Calu3 (cell line): ENCODE measurements around the gene HMGB1. TPM values are rescaled to one million over a fixed set of nuclear protein-coding genes. Genes with fewer than 3 reads are reported as not detected.

Experiments
- BruUV-seq: library from RNA; stranded (reverse); fragments of 400-500 nt; replicated peaks from 2 replicates; lab custom pipeline; 2021; lab: Mats Ljungman, UMichigan
- CTCF ChIA-PET: fragments of 300-600 bp; sonication (Branson Sonifier 250); formaldehyde crosslinking; loops from one replicate; lab custom pipeline; 2022; ENCODE audit warnings: antibody characterized with exemption; lab: Charles Lee
- DNase-seq: peaks from one replicate; pipeline ENCODE4 v3.0.0; 2022
- H3K27ac Mint-ChIP-seq: one replicate; pipeline ENCODE4 v1.8.0; 2022; ENCODE audit warnings: mixed read lengths; ENCODE audit not compliant: unreplicated experiment
- H3K27me3 Mint-ChIP-seq: one replicate; pipeline ENCODE4 v1.8.0; 2022; ENCODE audit warnings: mixed read lengths; ENCODE audit not compliant: unreplicated experiment
- H3K36me3 Mint-ChIP-seq: one replicate; pipeline ENCODE4 v1.8.0; 2022; ENCODE audit warnings: mild to moderate bottlenecking, moderate library complexity, mixed read lengths; ENCODE audit not compliant: insufficient read depth, unreplicated experiment
- H3K4me1 Mint-ChIP-seq: one replicate; pipeline ENCODE4 v1.8.0; 2022; ENCODE audit warnings: mild to moderate bottlenecking, low read depth, mixed read lengths; ENCODE audit not compliant: unreplicated experiment
- H3K4me3 Mint-ChIP-seq: one replicate; pipeline ENCODE4 v1.8.0; 2022; ENCODE audit warnings: mild to moderate bottlenecking, low read depth, moderate library complexity, mixed read lengths; ENCODE audit not compliant: unreplicated experiment
- H3K9me3 Mint-ChIP-seq: one replicate; pipeline ENCODE4 v1.8.0; 2022; ENCODE audit warnings: low read depth, mixed read lengths; ENCODE audit not compliant: unreplicated experiment
- CTCF ChIP-seq: fragments of 200-600 bp; IDR thresholded peaks from one replicate; pipeline ENCODE4 v1.8.0; 2022; ENCODE audit warnings: antibody characterized with exemption; ENCODE audit not compliant: unreplicated experiment
- intact Hi-C: fragments of 100-400 bp; cut with micrococcal nuclease; formaldehyde crosslinking; loops from one replicate; pipeline ENCODE4 v1.10.0; 2022; ENCODE audit not compliant: unreplicated experiment
- total RNA-seq: library from RNA; stranded (reverse); gene quantifications from 2 replicates; pipeline ENCODE4 v1.2.3, GENCODE V29; 2022

HMGB1 gene
- total RNA-seq, 1 experiment from 2014 or later = 410 TPM

GRCh38 chr13:30477346-30478195 is 11.8 kb upstream of the HMGB1 start:
- no TSS peak for BruUV-seq
- Mint-ChIP-seq H3K4me3 (no peak overlapping the region), H3K4me1 (peaks cover 15% of the 10 kb centered on the region), H3K27me3 (no peaks in the 10 kb centered on the region), H3K9me3 (no peaks in the 10 kb centered on the region), H3K27ac (no peak overlapping the region), H3K36me3 (no peaks in the 10 kb centered on the region)
- intact Hi-C loops = no loop called here
- DNase-seq = no peak
- CTCF ChIA-PET = interaction anchor here (0.6 kb wide), 1 partner anchor 288 kb away, joined by 5 read pairs; no protein-coding TSS in a partner anchor
- TF ChIP-seq CTCF = no peak

GRCh38 chr13:30473675-30474074 is 7.9 kb upstream of the HMGB1 start:
- intact Hi-C loops = no loop called here
- Mint-ChIP-seq H3K27ac (no peak overlapping the region), H3K4me3 (no peak overlapping the region), H3K9me3 (no peaks in the 10 kb centered on the region), H3K4me1 (no peaks in the 10 kb centered on the region), H3K27me3 (no peaks in the 10 kb centered on the region), H3K36me3 (no peaks in the 10 kb centered on the region)
- DNase-seq = no peak
- BruUV-seq = no TSS peak
- no peak for TF ChIP-seq CTCF
- CTCF ChIA-PET = no interaction called here

- H3K9me3 Mint-ChIP-seq = no peaks in the 10 kb centered on the region
- no TSS peak for BruUV-seq
- peaks cover 37% of the 10 kb centered on the region for H3K36me3 Mint-ChIP-seq
- peak overlapping the region; percentile 83 for H3K4me3 Mint-ChIP-seq
- intact Hi-C loops = loop anchor here (10.0 kb wide), 1 partner anchor 578 kb away; no protein-coding TSS in a partner anchor
- no peak overlapping the region for H3K27ac Mint-ChIP-seq
- CTCF ChIA-PET = no interaction called here
- H3K27me3 Mint-ChIP-seq = no peaks in the 10 kb centered on the region
- no peak for TF ChIP-seq CTCF
- no peaks in the 10 kb centered on the region for H3K4me1 Mint-ChIP-seq
- no peak for DNase-seq
These were observed 1.1 kb upstream of the HMGB1 start for GRCh38 chr13:30466841-30467252.

- Mint-ChIP-seq H3K9me3 (no peaks in the 10 kb centered on the region), H3K27me3 (no peaks in the 10 kb centered on the region), H3K27ac (peak overlapping the region; percentile 99), H3K4me1 (no peaks in the 10 kb centered on the region), H3K4me3 (peak overlapping the region; percentile 83), H3K36me3 (peaks cover 40% of the 10 kb centered on the region)
- TSS peak; percentile 86 for BruUV-seq
- intact Hi-C loops = loop anchor here (10.0 kb wide), 1 partner anchor 578 kb away; no protein-coding TSS in a partner anchor
- no peak for DNase-seq
- CTCF ChIA-PET = no interaction called here
- TF ChIP-seq CTCF = no peak
These were observed 600 bp upstream of the HMGB1 start for GRCh38 chr13:30466358-30466714.
